CD4-positive, CD25-positive, alpha-beta regulatory T cell (primary cell): ENCODE measurements around the gene CASP8AP2. TPM values are rescaled to one million over a fixed set of nuclear protein-coding genes. Genes with fewer than 3 reads are reported as not detected.

ENCODE experiments used
- ATAC-seq, 2 donors: fragments of 150-1000 bp; cut with Tn5 transposase; one replicate each; pipeline ENCODE4 v1.10.0; 2021; ENCODE audit warnings: low read depth in 2 of 2, moderate number of reproducible peaks in 2 of 2, moderate library complexity in 1 of 2
- DNase-seq, 3 donors: peaks; one replicate each; pipeline versions ENCODE4 v3.0.0 to v3.0.0-alpha.2; 2012 to 2022; ENCODE audit warnings: mixed read lengths in 1 of 3
- H3K27ac ChIP-seq: one replicate; pipeline ENCODE4 v1.7.0; 2013; ENCODE audit warnings: mild to moderate bottlenecking, low read length; ENCODE audit not compliant: insufficient read depth, poor library complexity, severe bottlenecking
- H3K27me3 ChIP-seq: one replicate; pipeline ENCODE4 v1.7.0; 2013; ENCODE audit warnings: low read length; ENCODE audit not compliant: control insufficient read depth, insufficient read depth
- H3K36me3 ChIP-seq: one replicate; pipeline ENCODE4 v1.7.0; 2013; ENCODE audit warnings: mild to moderate bottlenecking, low read length, moderate library complexity; ENCODE audit not compliant: control insufficient read depth, insufficient read depth
- H3K4me1 ChIP-seq: 2 replicates; pipeline ENCODE4 v1.7.0; 2013; ENCODE audit warnings: mild to moderate bottlenecking, low read length; ENCODE audit not compliant: insufficient read depth, control insufficient read depth, poor library complexity, severe bottlenecking
- H3K4me3 ChIP-seq: one replicate; pipeline ENCODE4 v1.7.0; 2013; ENCODE audit warnings: low read depth, mild to moderate bottlenecking, low read length, moderate library complexity
- H3K9me3 ChIP-seq, 2 experiments: 1 replicate in 1 of 2; 2 replicates in 1 of 2; pipeline ENCODE4 v1.7.0; 2013; ENCODE audit warnings: low read length in 2 of 2, mild to moderate bottlenecking in 1 of 2, moderate library complexity in 1 of 2; ENCODE audit not compliant: control insufficient read depth in 2 of 2
- H3K27ac Mint-ChIP-seq, 3 donors: one replicate each; pipeline ENCODE4 v1.8.0; 2020 to 2022; ENCODE audit warnings: mild to moderate bottlenecking in 3 of 3, mixed read lengths in 3 of 3, moderate library complexity in 2 of 3
- H3K27me3 Mint-ChIP-seq: one replicate; pipeline ENCODE4 v1.8.0; 2022; ENCODE audit warnings: mild to moderate bottlenecking, mixed read lengths
- H3K36me3 Mint-ChIP-seq: one replicate; pipeline ENCODE4 v1.8.0; 2020; ENCODE audit warnings: mixed read lengths
- H3K4me1 Mint-ChIP-seq, 4 donors: one replicate each; pipeline ENCODE4 v1.8.0; 2020 to 2022; ENCODE audit warnings: mixed read lengths in 4 of 4, mild to moderate bottlenecking in 1 of 4
- H3K4me3 Mint-ChIP-seq, 4 donors: one replicate each; pipeline ENCODE4 v1.8.0; 2020 to 2022; ENCODE audit warnings: mild to moderate bottlenecking in 4 of 4, mixed read lengths in 4 of 4, moderate library complexity in 3 of 4
- H3K9me3 Mint-ChIP-seq, 7 donors: one replicate each; pipeline ENCODE4 v1.8.0; 2020 to 2022; ENCODE audit warnings: mixed read lengths in 7 of 7, mild to moderate bottlenecking in 3 of 7, moderate library complexity in 2 of 7
- polyA plus RNA-seq, 4 donors: library from polyadenylated mRNA; unstranded; fragments of 300-500 nt; fragmentation: Illumina TruSeq; gene quantifications; one replicate each; pipeline ENCODE4 v1.2.3, GENCODE V29; 2021
- total RNA-seq: library from RNA; stranded (reverse); gene quantifications from one replicate; pipeline ENCODE4 v1.2.3, GENCODE V29; 2022

Gene CASP8AP2
- total and polyA plus RNA-seq, 5 donors from 2014 or later: 30.8 to 59.2 (median 51.0) TPM

DNA sequence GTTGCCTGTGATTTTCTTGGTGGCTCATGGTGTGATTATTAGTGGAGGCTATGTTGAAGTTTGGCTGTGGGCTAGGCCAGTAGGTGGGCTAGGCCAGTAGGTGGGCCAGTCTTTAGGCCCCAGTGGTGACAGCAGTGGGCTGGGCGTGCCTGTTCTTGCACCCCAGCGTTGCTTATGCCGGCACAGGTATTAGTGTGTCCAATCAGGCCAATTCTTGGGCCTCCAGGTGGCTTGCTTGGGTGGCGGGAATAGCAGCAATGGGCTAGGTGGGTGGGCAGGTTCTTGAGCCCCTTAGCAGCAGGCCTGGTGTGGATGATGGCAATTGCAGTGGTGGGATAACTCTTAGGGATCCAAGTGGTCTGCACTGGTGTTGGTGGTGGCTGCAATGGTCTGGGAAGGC is 87.5 kb downstream of the CASP8AP2 start:
- H3K4me1 ChIP-seq: no peaks in the 10 kb centered on the region
- no peak overlapping the region for H3K4me3 Mint-ChIP-seq
- H3K36me3 Mint-ChIP-seq: peaks cover 5% of the 10 kb centered on the region
- peaks cover 7 to 14% of the 10 kb centered on the region in 2 experiments for H3K9me3 ChIP-seq
- no peak overlapping the region for H3K27ac ChIP-seq
- H3K4me3 ChIP-seq: no peak overlapping the region
- peaks cover 0 to 18% (median 6%) of the 10 kb centered on the region in 7 donors for H3K9me3 Mint-ChIP-seq
- peaks cover 14% of the 10 kb centered on the region for H3K27me3 Mint-ChIP-seq
- DNase-seq (no peak), ATAC-seq (no peak)
- H3K27ac Mint-ChIP-seq: no peak overlapping the region
- H3K36me3 ChIP-seq: no peaks in the 10 kb centered on the region
- peaks cover 3% of the 10 kb centered on the region for H3K27me3 ChIP-seq
- H3K4me1 Mint-ChIP-seq: no peaks in the 10 kb centered on the region

DNA sequence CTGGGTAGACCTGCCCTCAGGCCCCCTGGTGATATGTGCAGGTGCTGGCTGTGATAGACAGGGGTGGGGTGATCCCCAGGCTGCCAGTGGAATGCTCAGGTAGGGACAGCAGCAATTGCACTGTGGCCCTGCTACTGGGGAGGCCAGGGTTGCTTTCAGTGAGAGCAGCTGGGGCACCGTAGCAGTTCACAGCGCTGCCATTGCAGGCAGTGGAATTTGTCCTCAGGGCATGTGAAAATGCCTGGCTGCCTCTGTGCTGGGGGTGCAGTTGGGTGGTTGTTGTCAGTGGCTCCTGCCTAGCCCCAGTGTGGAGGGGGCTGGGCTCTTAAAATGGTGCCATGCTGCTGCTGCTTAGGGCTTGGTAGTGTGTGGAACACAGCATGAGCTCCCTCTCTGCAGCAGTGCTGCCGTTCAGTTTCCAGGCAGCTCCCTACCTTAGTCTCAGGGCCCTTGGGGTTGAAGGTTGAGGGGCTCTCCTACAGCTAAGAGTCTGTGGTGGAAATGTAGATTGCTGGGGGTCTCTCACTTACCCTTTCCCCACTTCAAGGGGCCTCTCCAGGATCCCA is 88.2 kb downstream of the CASP8AP2 start:
- H3K36me3 ChIP-seq: no peaks in the 10 kb centered on the region
- H3K9me3 ChIP-seq: peaks cover 7 to 14% of the 10 kb centered on the region in 2 experiments
- H3K4me3 Mint-ChIP-seq: no peak overlapping the region

More for the DNA sequence above, 88.2 kb downstream of the CASP8AP2 start:
- H3K4me1 Mint-ChIP-seq: no peaks in the 10 kb centered on the region
- no peak overlapping the region for H3K27ac ChIP-seq
- H3K4me1 ChIP-seq: no peaks in the 10 kb centered on the region
- H3K36me3 Mint-ChIP-seq: peaks cover 5% of the 10 kb centered on the region
- no peak for ATAC-seq
- peaks cover 0 to 18% (median 6%) of the 10 kb centered on the region in 7 donors for H3K9me3 Mint-ChIP-seq
- H3K4me3 ChIP-seq: no peak overlapping the region
- peaks cover 3% of the 10 kb centered on the region for H3K27me3 ChIP-seq
- no peak overlapping the region for H3K27ac Mint-ChIP-seq
- H3K27me3 Mint-ChIP-seq: peaks cover 16% of the 10 kb centered on the region
- DNase-seq: no peak

Other genes starting within 250 kb of the CASP8AP2 start
- gene LYRM2, start 191.1 kb upstream of the CASP8AP2 start, total RNA-seq: 21.8 TPM
- 10 to 100 TPM; 61.6 to 81.4 (median 69.3) TPM for gene LYRM2, start 191.1 kb upstream of the CASP8AP2 start, polyA plus RNA-seq
- 49.2 TPM for gene MDN1, start 10.1 kb upstream of the CASP8AP2 start, total RNA-seq
- 1 to 10 TPM; 5.7 to 7.1 (median 6.3) TPM for gene MDN1, start 10.1 kb upstream of the CASP8AP2 start, polyA plus RNA-seq
- gene GJA10, start 64.6 kb downstream of the CASP8AP2 start, total RNA-seq: not detected
- gene GJA10, start 64.6 kb downstream of the CASP8AP2 start, polyA plus RNA-seq: not detected